ENCODE data around the gene CDX1. TPM values are rescaled to one million over a fixed set of nuclear protein-coding genes. Genes with fewer than 3 reads are reported as not detected.
A peak's percentile ranks its signal among the peaks of the same experiment; 100 is the strongest.

Gene CDX1
- total RNA-seq, 1 experiment from 2014 or later, result 0.22 TPM

- Histone ChIP-seq H2BK120ac (ENCODE audit: low read depth, low read length, poor library complexity, severe bottlenecking) (no peak overlapping the region), H3K27me3 (ENCODE audit: insufficient read depth, low read length) (no peaks in the 10 kb centered on the region), H2BK12ac (ENCODE audit: insufficient read length, low read depth, low read length) (no peak overlapping the region), H2AFZ (ENCODE audit: low read length) (no peak overlapping the region), H2BK15ac (ENCODE audit: low read depth, low read length) (no peak overlapping the region), H3K27ac (ENCODE audit: insufficient read length, low read depth, low read length) (no peak overlapping the region), H3K4me1 (ENCODE audit: insufficient read depth, low read length) (peaks cover 17% of the 10 kb centered on the region; the same call in 1 of the 2 replicates), H3K79me2 (ENCODE audit: insufficient read depth, low read length) (no peaks in the 10 kb centered on the region), H3K56ac (ENCODE audit: insufficient read length, low read depth, low read length) (no peak overlapping the region), H3K23ac (ENCODE audit: insufficient read length, low read depth, low read length) (no peak overlapping the region), H3K79me1 (ENCODE audit: insufficient read depth, low read depth, low read length, poor library complexity, severe bottlenecking) (no peaks in the 10 kb centered on the region), H4K8ac (replicated peaks; ENCODE audit: insufficient read length, low read depth, low read length) (no peak overlapping the region), H3K4me2 (ENCODE audit: insufficient read depth, insufficient read length, low read length) (no peak overlapping the region), H3T11ph (ENCODE audit: low read length) (no peak overlapping the region), H3K18ac (ENCODE audit: insufficient read length, low read depth, low read length) (no peak overlapping the region), H3K9ac (ENCODE audit: extremely low read depth, insufficient read length, low read length) (no peak overlapping the region), H4K20me1 (ENCODE audit: control insufficient read depth, insufficient read depth, insufficient read length) (peaks cover 2% of the 10 kb centered on the region), H2BK5ac (ENCODE audit: insufficient read length, low read length) (no peak overlapping the region), H2AK5ac (ENCODE audit: insufficient read length, low read length) (no peak overlapping the region), H3K14ac (ENCODE audit: insufficient read depth, low read length) (0 out of 2 replicates have a peak overlapping the region, but pooled peaks have one; percentile 45), H2BK20ac (ENCODE audit: low read depth, low read length, poor library complexity, severe bottlenecking) (no peak overlapping the region), H4K5ac (ENCODE audit: insufficient read length, low read depth, low read length) (no peak overlapping the region), H3K4ac (ENCODE audit: low read depth, low read length) (no peak overlapping the region; the same call in 1 of the 2 replicates), H4K91ac (ENCODE audit: insufficient read length, low read depth, low read length) (no peak overlapping the region), H3K9me3 (ENCODE audit: control insufficient read depth, low read depth, low read length) (no peaks in the 10 kb centered on the region), H3K23me2 (ENCODE audit: insufficient read length, low read depth, low read length, poor library complexity, severe bottlenecking) (no peaks in the 10 kb centered on the region)
- H3K4me1 Mint-ChIP-seq, result peaks cover 41 to 57% of the 10 kb centered on the region in 2 experiments
- peaks cover 47% of the 10 kb centered on the region for H3K27me3 Mint-ChIP-seq (ENCODE audit: low read depth)
- DNase-seq, result no peak
- H3K9me3 Mint-ChIP-seq, result no peaks in the 10 kb centered on the region
- H3K36me3 Mint-ChIP-seq (ENCODE audit: insufficient read depth in 1 of 3, low read depth in 3 of 3), result no peaks in the 10 kb centered on the region
- no peak for TF ChIP-seq CTCF (conservative IDR thresholded peaks at IDR 0.05)
- H3K27ac Mint-ChIP-seq, result peak overlapping the region in 1 of 3 experiments; percentile 77; a peak in 2 of 7 replicates
- H3K4me3 Mint-ChIP-seq, result peak overlapping the region in 1 of 2 experiments; percentile 66; a peak in 2 of 5 replicates
- no CpG with 5 or more reads among the region's 5 CpGs for WGBS (ENCODE audit: extremely low coverage, insufficient read length, low lambda C conversion rate)
These were observed 28.6 kb upstream of the CDX1 start for GRCh38 chr5:150137997-150138396.

Data from H9 (cell line).